GM18867 (cell line): ENCODE results near the gene CD86.
"Not testable (repeated sequence)": the region's sequence is repeated elsewhere in the genome, so short reads cannot be mapped to it uniquely, and the experiment has no call there.

ENCODE experiments used
- ATAC-seq: cut with Tn5 transposase; IDR thresholded peaks from one replicate; pipeline ENCODE4 v1.9.1; 2021; ENCODE audit warnings: mild to moderate bottlenecking, moderate library complexity; ENCODE audit not compliant: unreplicated experiment

The CD86 gene

GRCh38 chr3:122132949-122133540 lies 77.9 kb downstream of the CD86 start:
- ATAC-seq: no peak

- peak; percentile 58 for ATAC-seq
These were observed 91.3 kb downstream of the CD86 start for GRCh38 chr3:122146466-122146865.

GRCh38 chr3:122148941-122149627 lies 93.9 kb downstream of the CD86 start:
- no peak for ATAC-seq

GRCh38 chr3:122151480-122151879 lies 96.3 kb downstream of the CD86 start:
- no peak for ATAC-seq

GRCh38 chr3:122164983-122165382 lies 109.8 kb downstream of the CD86 start:
- not testable (repeated sequence) for ATAC-seq

GRCh38 chr3:122167630-122168029 lies 112.5 kb downstream of the CD86 start:
- ATAC-seq: no peak

- no peak for ATAC-seq
These were observed 112.9 kb downstream of the CD86 start for GRCh38 chr3:122168044-122168443.

- ATAC-seq: no peak
These were observed 114.7 kb downstream of the CD86 start for GRCh38 chr3:122169911-122170310.
